ENCODE measurements around the gene PYY. TPM values are rescaled to one million over a fixed set of nuclear protein-coding genes. Genes with fewer than 3 reads are reported as not detected.

PYY gene
- total RNA-seq, 1 donor from 2014 or later = not detected

DNA sequence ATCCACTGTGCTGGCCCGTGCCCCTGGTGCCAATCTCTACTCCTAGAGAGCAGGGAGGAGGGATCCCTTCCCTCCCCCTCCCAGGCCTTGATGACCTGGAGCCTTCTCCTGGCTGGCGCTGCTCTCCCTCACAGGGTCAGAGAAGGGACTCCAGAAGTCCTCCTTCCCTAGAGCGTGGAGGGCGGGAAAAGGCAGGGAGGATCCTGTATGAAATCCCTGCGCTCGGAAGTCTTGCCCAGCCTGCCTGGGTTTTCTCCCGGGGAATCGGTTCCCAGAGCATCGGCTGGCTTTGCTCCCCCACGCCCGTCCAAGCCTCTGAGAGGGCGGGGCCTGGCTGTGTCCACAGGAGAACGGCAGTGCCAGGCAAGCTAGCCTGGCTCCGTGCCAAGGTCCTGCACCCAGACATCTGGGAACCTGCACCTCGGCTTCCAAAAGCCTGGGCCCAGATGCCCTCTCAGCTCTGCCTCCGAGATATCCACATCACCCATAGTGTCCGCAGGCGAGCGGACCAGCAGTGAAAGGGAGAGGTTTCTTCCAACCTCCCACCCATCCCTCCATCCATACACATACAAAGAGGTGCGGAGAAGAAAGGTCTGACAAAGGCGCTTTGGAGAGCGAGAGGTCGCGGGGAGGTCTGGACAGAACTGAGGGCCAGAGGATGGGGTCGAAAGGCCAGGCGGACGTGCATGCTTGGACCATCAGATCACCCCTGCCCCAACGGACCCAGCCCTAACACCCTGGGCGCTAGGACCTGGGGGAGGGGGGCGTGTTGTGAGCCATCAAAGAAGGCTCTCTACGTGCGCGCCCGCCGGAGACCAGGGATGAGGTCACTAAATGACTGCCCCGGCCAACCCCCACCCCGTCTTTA lies 47.5 kb downstream of the PYY start:
- ATAC-seq = peak; percentile 86
- intact Hi-C loops (cut with DNase I) = no loop called here
- peak; percentile 84 for DNase-seq (ENCODE audit: low spot score)

DNA sequence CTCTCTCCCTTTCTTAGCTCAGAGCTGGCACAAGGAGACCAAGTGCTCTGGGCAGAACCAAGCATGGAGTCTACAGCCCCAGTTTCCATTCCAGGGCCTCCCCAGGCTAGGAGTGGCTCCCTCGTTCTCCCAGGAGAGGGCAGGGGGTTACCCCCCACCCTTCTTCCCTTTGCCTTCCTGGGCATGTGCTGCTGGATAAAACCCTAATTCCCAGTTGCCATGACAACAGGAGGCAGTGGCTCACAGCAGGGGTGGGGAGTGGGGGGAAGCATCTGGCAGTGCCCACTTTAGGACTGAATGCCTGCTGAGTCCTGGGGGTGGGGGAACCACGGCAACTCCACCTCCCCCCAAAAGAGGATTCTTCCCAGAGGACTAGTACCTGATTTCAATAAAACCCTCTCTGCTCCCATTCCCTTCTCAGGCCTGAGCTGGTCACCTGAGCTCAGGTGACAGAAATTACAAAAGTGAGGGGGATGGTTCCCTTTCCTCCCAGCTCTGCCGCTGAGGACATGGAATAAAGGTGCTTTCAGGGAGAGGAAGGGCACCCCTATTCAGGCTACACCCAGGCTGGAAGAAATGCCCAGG lies 48.2 kb downstream of the PYY start:
- ATAC-seq = no peak
- intact Hi-C loops (cut with DNase I) = no loop called here

More for the DNA sequence above, 48.2 kb downstream of the PYY start:
- DNase-seq (ENCODE audit: low spot score) = no peak

Other genes with a start within 250 kb of the PYY start
- gene SOST, start 195.1 kb downstream of the PYY start, total RNA-seq = not detected
- gene DUSP3, start 175.0 kb downstream of the PYY start, total RNA-seq = 54.1 TPM
- gene CFAP97D1, start 173.5 kb downstream of the PYY start, total RNA-seq = not detected
- 13.8 TPM for gene MPP3, start 120.8 kb downstream of the PYY start, total RNA-seq
- 22.8 TPM for gene CD300LG, start 106.8 kb downstream of the PYY start, total RNA-seq
- gene MPP2, start 46.4 kb downstream of the PYY start, total RNA-seq = 4.6 TPM
- not detected for gene PPY, start 11.5 kb downstream of the PYY start, total RNA-seq
- gene NAGS, start 50.7 kb upstream of the PYY start, total RNA-seq = 0.58 TPM
- 17.7 TPM for gene TMEM101, start 61.0 kb upstream of the PYY start, total RNA-seq
- gene LSM12, start 112.7 kb upstream of the PYY start, total RNA-seq = 32.5 TPM
- gene G6PC3, start 116.8 kb upstream of the PYY start, total RNA-seq = 38.3 TPM
- gene HDAC5, start 169.7 kb upstream of the PYY start, total RNA-seq = 63.5 TPM
- 0.85 TPM for gene HROB, start 188.0 kb upstream of the PYY start, total RNA-seq
- gene ASB16, start 216.8 kb upstream of the PYY start, total RNA-seq = 0.36 TPM
- gene TMUB2, start 233.0 kb upstream of the PYY start, total RNA-seq = 33.0 TPM
- gene ATXN7L3, start 245.9 kb upstream of the PYY start, total RNA-seq = 59.8 TPM